NCI-H774 (cell line): ENCODE data around the gene GIPC1.

Experiments
- DNase-seq: peaks from one replicate; lab custom pipeline; 2025; lab: John Stamatoyannopoulos, UW

The GIPC1 gene

GRCh38 chr19:14494411-14494810 is 1.5 kb downstream of the GIPC1 start:
- no peak for DNase-seq

GRCh38 chr19:14492756-14493337 is 3.1 kb downstream of the GIPC1 start:
- no peak for DNase-seq

DNA sequence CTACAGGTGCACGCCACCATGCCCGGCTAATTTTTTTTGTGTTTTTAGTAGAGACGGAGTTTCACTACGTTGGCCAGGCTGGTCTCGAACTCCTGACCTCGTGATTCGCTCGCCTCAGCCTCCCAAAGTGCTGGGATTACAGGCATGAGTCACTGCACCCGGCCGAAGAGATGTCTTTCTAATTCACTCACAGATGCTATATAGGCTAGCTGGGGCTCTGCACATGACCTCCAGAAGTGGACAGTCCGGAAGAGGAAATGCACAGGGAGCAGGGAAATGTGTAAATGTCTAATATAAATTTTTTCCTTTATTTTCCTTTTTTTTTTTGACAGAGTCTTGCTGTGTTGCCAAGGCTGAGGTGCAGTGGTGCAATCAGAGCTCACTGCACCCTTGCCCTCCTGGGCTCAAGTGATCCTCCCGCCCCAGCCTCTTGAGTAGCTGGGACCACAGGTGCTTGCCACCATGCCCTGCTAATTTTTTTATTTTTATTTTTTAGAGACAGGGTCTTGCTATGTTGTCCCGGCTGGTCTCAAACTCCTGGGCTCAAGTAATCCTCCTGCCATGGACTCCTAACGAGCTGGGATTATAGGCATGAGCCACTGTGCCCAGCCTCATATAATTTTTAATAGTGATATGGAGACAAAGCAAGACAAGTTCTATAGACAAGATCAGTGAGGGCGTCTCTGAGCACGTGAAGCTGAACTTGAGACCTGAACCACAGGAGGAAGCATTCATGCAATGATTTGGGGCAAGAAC is 8.4 kb downstream of the GIPC1 start:
- no peak for DNase-seq

DNA sequence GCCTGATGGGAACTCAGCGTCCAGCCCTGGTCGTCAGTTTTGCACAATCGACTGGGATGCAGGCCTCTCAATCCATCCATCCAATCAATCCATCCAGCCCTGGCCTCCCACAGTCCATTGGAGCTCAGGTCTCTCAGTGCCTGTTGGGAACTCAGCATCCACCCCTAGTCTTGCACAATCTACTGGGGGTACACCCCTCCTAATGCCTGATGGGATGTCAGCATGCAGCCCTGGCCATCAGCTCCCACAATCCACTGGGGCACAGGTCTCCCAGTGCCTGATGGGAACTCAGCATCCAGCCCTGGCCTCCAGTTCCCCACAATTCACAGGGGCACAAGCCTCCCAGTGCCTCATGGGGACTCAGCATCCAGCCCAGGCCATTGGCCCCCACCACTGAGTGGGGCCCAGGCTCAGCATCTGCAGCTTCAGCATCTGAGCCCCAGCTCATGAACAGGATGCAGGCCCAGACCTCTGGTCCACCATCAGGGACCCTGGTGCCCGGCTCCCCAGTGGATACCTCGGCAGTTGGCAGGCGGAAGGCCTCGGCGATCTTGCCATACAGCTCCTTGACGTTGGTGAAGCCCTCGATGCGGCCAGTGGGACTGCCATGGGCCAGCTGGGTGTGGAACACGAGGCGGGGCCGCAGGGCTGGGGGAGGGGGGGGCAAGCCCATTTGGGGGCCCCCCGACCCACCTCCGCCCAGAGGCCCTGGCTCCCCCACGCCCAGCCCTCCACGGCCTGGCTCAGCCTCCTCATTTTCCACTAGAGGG is 13.6 kb downstream of the GIPC1 start:
- DNase-seq, result no peak

DNA sequence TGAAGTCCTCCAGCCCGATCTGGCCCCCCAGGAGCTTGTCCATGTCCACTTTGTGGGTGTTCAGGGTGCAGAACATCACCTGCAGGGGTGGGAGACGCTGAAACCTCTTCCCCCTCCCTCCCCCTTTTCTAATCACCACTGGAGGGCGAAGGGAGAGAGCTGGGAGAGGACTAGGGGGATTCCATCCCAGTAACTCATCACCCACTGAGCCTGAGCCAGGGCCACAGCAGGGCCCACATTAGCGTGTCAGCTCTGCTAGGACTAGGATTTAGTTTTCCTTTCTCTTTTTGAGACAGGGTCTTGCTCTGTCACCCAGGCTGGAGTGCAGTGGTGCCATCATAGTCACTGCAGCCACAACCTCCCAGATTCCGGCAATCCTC is 15.2 kb downstream of the GIPC1 start:
- DNase-seq, result no peak

DNA sequence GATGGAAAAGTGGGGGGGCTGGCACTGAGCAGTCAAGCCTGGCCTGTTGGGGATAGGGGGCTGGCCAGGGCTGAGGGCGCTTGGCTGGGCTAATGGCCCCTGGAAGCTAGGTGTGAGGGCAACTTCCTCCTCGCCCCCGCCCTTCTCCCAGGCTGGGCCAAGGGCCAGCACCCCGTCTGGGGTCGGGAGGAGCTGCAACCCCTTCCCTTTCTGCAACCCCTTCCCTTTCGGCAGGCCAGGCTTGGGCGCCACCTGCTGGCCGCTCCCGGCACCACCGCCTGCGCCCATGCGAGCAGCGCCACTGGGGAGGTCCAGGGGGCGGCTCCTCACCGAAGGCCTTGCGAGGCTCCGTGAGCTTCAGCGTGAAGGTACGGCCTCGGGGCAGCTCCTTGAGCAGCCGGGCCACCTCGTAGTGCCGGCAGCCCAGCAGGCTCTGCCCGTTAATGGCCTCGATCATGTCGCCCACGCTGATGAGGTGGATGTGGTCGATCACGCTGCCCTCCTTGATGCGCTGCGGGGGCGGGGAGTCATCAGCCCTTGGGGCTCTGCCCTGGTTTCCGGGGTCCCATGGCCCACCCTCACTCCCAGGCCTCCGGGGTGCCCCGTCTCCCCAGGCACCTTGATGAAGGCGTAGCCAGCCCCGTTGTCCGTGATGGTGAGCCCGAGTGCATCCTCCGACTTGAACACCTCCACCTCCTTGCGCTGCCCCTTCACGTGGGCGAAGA is 15.8 kb downstream of the GIPC1 start:
- DNase-seq, result no peak

DNA sequence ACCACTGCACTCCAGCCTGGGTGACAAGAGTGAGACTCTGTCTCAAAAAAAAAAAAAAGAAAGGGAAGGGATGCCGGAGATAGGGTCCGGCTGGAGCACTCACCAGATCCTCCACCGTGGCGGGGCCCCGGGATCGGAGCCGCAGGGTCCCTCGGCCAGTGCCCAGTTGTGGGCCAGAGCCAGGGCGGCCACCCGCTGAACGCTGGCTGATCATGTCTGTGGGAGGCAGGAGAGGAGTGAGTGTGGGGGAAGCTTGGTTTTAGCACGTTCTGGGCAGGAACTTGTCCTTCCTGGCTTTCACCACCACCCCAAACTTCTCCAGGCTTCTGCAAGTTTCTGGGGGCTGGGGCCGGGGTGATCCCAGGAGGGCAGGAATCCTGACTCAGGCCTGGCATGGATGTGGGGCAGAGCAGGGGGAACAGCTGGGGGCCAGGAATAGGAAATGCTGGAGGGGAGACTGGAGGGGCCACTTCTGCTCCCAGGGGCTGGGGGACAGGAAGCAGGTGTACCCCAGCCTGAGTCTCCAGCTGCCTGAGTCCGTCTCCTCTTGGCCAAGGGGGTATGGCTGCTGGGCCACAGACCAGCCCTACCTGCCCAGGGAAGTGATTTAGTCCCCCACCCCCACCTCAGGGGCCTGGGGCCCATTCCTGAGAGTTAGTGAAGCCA is 16.5 kb downstream of the GIPC1 start:
- no peak for DNase-seq

DNA sequence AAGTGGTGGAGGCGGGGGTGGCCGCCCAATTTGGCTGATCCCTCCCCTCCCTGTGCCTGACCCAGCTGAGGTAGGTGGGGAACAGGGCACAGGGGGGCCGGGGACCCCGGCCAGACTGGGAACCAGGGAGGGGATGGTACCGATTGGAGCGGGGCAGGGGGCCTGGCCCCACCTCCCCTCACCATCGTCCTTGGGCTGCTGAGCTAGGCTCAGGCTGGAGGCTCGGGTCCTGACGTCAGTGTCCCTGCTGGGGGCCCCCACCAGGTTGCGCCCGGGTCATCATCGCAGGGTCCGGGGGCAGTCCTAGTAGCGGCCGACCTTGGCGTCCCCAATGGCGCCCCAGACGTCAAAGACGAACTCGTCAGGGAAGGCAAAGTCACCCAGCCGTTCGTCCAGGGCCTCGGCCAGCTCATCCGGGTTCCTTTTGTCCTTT is 17.8 kb downstream of the GIPC1 start:
- DNase-seq, result no peak

GRCh38 chr19:14477418-14478112 is 18.4 kb downstream of the GIPC1 start:
- no peak for DNase-seq

- no peak for DNase-seq
Measured at GRCh38 chr19:14476673-14477401, 19.1 kb downstream of the GIPC1 start.

- no peak for DNase-seq
Measured at GRCh38 chr19:14476327-14476672, 19.6 kb downstream of the GIPC1 start.

- no peak for DNase-seq
Measured at GRCh38 chr19:14475251-14476073, 20.5 kb downstream of the GIPC1 start, which contains the start of gene PTGER1. PTGER1 (minus strand) TSS chr19:14475354; CDS start chr19:14474320, 1,034 bp downstream.

DNA sequence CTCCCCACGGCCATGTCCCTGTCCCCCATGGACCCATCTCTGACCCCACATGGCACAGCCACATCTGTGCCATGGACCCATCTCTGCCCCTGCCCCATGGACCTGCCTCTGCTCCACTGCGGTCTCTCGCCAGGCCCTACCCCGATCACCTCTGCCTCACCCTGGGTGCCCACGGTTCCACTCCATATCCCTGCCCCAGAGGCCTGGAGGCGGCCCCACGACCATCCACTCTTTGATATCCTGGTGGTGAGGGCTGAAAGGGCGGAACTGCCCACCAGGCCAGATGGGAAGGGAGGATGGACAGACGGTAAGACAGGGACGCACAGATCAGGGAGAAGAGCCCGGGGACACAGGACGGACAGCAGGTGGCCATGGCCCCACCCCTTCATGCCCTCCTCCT is 21.1 kb downstream of the GIPC1 start:
- DNase-seq, result no peak

- DNase-seq, result peak; percentile 17
Measured at GRCh38 chr19:14473978-14474578, 21.8 kb downstream of the GIPC1 start.

DNA sequence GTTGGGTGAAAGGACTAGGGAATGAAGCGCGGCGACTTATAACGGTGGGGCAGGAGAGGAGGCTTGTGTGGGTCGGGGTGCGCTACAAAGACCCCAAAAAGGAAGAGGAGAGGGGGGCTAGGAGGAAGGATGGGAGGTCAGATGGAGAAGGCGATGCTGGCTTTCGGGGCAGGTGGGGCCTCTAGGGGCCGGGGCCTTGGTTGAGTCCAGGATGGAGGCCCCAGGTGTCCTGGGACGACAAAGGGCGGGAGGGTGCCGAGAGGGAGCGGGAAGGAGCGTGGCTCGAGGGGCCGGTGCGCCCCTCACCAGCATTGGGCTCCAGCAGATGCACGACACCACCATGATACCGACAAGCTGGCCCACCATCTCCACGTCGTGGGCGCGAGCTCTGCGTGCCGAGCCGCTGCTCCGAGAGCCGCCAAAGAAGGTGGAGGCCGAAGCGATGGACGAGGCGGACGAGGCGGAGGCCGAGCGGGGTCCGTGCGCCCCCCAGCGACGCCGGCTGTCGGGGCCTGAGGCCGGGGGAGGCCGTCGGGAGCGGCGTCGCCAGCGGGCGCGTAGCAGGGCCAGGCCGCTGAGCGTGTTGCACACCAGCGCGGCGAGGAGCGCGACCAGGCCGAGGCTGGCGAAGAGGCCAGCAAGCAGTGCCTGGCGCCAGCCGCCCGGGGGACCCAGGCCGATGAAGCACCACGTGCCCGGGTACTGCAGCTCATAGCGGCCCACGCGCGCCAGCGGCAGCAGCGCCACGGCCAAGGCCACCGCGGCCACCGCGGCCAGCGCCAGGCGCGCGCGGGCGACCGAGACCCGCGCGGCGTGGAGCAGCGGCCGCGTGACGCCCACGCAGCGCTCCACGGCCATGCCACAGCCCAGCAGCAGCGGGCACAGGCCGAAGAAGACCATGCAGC is 22.6 kb downstream of the GIPC1 start:
- no peak for DNase-seq

DNA sequence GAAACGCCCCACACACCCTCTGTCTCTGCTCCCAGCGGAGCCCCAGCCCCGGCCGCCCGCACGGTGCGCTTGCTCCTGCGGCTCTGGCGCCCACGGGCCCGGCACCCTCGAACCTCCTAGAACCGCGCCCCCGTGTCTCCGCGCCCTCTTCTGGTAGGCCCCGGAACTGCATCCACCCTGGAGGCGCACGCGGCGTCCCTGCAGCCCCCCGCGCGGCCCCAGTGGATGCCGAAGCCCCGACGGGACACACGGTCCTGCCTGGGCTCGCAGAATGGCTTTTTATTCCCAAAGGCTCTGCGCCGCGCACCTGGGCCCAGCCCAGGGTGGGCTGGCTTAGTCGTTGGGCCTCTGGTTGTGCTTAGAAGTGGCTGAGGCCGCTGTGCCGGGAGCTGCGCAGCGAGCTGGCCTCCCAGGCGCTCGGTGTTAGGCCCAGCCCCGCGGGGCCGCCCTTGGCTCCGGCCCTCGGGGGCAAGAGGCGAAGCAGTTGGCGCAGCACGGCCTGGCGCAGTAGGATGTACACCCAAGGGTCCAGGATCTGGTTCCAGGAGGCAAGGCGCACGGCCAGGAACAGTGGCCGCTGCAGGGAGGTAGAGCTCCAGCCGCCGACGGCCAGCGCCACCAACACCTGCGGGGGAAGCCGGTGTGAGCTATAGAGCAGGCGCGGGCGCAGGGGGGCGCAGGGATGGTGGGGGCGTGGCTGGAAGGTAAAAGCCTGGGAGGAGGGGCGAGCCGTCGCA is 23.6 kb downstream of the GIPC1 start:
- peak; percentile 51 for DNase-seq

DNA sequence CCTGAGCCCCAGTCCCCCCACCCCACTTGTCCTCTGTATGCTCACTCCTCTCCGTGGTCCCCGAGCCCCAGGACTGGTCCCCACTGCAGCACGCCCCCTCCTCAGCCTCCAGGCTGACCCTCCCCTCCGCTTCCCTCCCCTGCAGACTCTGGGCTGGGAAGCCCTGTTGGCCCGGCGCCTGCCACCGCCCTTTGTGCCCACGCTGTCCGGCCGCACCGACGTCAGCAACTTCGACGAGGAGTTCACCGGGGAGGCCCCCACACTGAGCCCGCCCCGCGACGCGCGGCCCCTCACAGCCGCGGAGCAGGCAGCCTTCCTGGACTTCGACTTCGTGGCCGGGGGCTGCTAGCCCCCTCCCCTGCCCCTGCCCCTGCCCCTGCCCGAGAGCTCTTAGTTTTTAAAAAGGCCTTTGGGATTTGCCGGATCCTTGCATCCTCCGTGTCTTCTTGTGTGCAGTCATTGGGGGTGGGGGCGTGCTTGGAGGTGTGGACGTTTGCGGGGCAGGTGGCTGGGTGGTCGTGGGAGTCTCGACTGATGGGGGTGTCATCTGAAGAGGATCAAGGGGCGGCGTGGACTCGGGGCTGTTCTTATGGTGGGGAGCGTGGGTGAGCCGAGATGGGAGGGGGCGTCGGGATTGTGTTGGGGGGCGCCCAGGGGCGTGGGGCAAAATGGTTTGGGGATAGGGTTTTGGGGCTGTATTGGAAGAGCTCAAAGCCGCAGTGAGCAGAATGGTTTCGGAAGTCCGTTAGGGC is 24.3 kb downstream of the GIPC1 start:
- DNase-seq, result no peak
